Measurements from ENCODE around the gene HM13. TPM values are rescaled to one million over a fixed set of nuclear protein-coding genes. Genes with fewer than 3 reads are reported as not detected.

The HM13 gene
- polyA plus RNA-seq, 1 donor (not counting 4 experiments of a cell fraction or from before 2014, with no cell fraction given), result 127 TPM

- Histone ChIP-seq H3K9me3 (ENCODE audit: control insufficient read depth, low read depth, low read length) (no peaks in the 10 kb centered on the region), H3K27ac (ENCODE audit: control insufficient read depth, insufficient read depth, low read length) (no peak overlapping the region), H3K27me3 (ENCODE audit: control insufficient read depth, extremely low read depth, insufficient read depth, low read length) (no peaks in the 10 kb centered on the region), H3K4me1 (ENCODE audit: control insufficient read depth, extremely low read depth, insufficient read depth, low read length) (peaks cover 4% of the 10 kb centered on the region), H4K20me1 (ENCODE audit: control insufficient read depth, extremely low read depth, insufficient read depth, low read length) (no peaks in the 10 kb centered on the region), H3K9me1 (ENCODE audit: control insufficient read depth, extremely low read depth, insufficient read depth, low read length) (no peaks in the 10 kb centered on the region), H3K4me3 (ENCODE audit: control insufficient read depth in 2 of 3, extremely low read depth in 1 of 3, insufficient read depth in 2 of 3, low read depth in 1 of 3, low read length in 3 of 3) (peak overlapping the region; percentile 13 to 63 (median 32)), H3K4me2 (ENCODE audit: control insufficient read depth, extremely low read depth, insufficient read depth, low read depth, low read length) (peak overlapping the region; percentile 74), H2AFZ (ENCODE audit: control insufficient read depth, low read length) (peak overlapping the region; percentile 65), H3K79me2 (ENCODE audit: control insufficient read depth, insufficient read depth, low read length) (no peaks in the 10 kb centered on the region), H3K36me3 (ENCODE audit: control insufficient read depth in 2 of 2, extremely low read depth in 1 of 2, insufficient read depth in 2 of 2, low read length in 2 of 2) (no peaks in the 10 kb centered on the region), H3K9ac (ENCODE audit: control insufficient read depth, extremely low read depth, insufficient read depth, low read length) (peak overlapping the region; percentile 41)
- FAIRE-seq, result no peak
- no peak for TF ChIP-seq CTCF (optimal IDR thresholded peaks at IDR 0.05 in 1 of 3, IDR thresholded peaks at IDR 0.05 in 1 of 3, conservative IDR thresholded peaks at IDR 0.05 in 1 of 3; ENCODE audit: extremely low read depth in 1 of 3, insufficient read depth in 2 of 3, low read length in 3 of 3)
- TF ChIP-seq EZH2 (IDR thresholded peaks at IDR 0.05; ENCODE audit: low read length), result no peak
- dilution Hi-C loops (cut with MboI; ENCODE audit: extremely low pct_ligation_motif_present, low sequenced_read_pairs), result no loop called here
- no peak for DNase-seq (ENCODE audit: low read depth, low spot score)
These were observed 73.5 kb downstream of the HM13 start for GRCh38 chr20:31587545-31588389.

GRCh38 chr20:31590717-31591225 lies 76.5 kb downstream of the HM13 start:
- H3K9me1 ChIP-seq (ENCODE audit: control insufficient read depth, extremely low read depth, insufficient read depth, low read length), result peaks cover 2% of the 10 kb centered on the region
- H3K27me3 ChIP-seq (ENCODE audit: control insufficient read depth, extremely low read depth, insufficient read depth, low read length), result no peaks in the 10 kb centered on the region
- DNase-seq (ENCODE audit: low read depth, low spot score) (no peak), FAIRE-seq (no peak)
- no peaks in the 10 kb centered on the region for H4K20me1 ChIP-seq (ENCODE audit: control insufficient read depth, extremely low read depth, insufficient read depth, low read length)
- H2AFZ ChIP-seq (ENCODE audit: control insufficient read depth, low read length), result no peak overlapping the region
- H3K4me1 ChIP-seq (ENCODE audit: control insufficient read depth, extremely low read depth, insufficient read depth, low read length), result peaks cover 28% of the 10 kb centered on the region
- H3K4me3 ChIP-seq (ENCODE audit: control insufficient read depth in 2 of 3, extremely low read depth in 1 of 3, insufficient read depth in 2 of 3, low read depth in 1 of 3, low read length in 3 of 3), result no peak overlapping the region
- no peak overlapping the region for H3K27ac ChIP-seq (ENCODE audit: control insufficient read depth, insufficient read depth, low read length)
- no peaks in the 10 kb centered on the region for H3K36me3 ChIP-seq (ENCODE audit: control insufficient read depth in 2 of 2, extremely low read depth in 1 of 2, insufficient read depth in 2 of 2, low read length in 2 of 2)
- no peaks in the 10 kb centered on the region for H3K9me3 ChIP-seq (ENCODE audit: control insufficient read depth, low read depth, low read length)
- no peak overlapping the region for H3K9ac ChIP-seq (ENCODE audit: control insufficient read depth, extremely low read depth, insufficient read depth, low read length)
- no peaks in the 10 kb centered on the region for H3K79me2 ChIP-seq (ENCODE audit: control insufficient read depth, insufficient read depth, low read length)
- TF ChIP-seq CTCF (optimal IDR thresholded peaks at IDR 0.05 in 1 of 3, IDR thresholded peaks at IDR 0.05 in 1 of 3, conservative IDR thresholded peaks at IDR 0.05 in 1 of 3; ENCODE audit: extremely low read depth in 1 of 3, insufficient read depth in 2 of 3, low read length in 3 of 3) (no peak), EZH2 (IDR thresholded peaks at IDR 0.05; ENCODE audit: low read length) (no peak)
- dilution Hi-C loops (cut with MboI; ENCODE audit: extremely low pct_ligation_motif_present, low sequenced_read_pairs), result no loop called here
- H3K4me2 ChIP-seq (ENCODE audit: control insufficient read depth, extremely low read depth, insufficient read depth, low read depth, low read length), result no peak overlapping the region
